Endothelial cell of umbilical vein (primary cell): ENCODE results near the gene HTT-AS. TPM values are rescaled to one million over a fixed set of nuclear protein-coding genes. Genes with fewer than 3 reads are reported as not detected.
A peak's percentile ranks its signal among the peaks of the same experiment; 100 is the strongest.

Experiments
- BruUV-seq: library from RNA; stranded (reverse); fragments of 400-500 nt; replicated peaks from 2 replicates; lab custom pipeline; 2021; lab: Mats Ljungman, UMichigan
- CTCF ChIA-PET: fragments of 300-600, 350-600 bp; sonication (Branson Sonifier 250); formaldehyde crosslinking; loops from one replicate; lab custom pipeline; 2021; ENCODE audit warnings: antibody characterized with exemption, inconsistent platforms; lab: Charles Lee
- POLR2A ChIA-PET: fragments of 300-600, 350-600 bp; sonication (Branson Sonifier 250); formaldehyde crosslinking; loops from one replicate; lab custom pipeline; 2021; ENCODE audit warnings: antibody characterized with exemption, inconsistent platforms; lab: Charles Lee
- DNase-seq: peaks from one replicate; pipeline ENCODE4 v3.0.0-alpha.2; 2011; ENCODE audit warnings: low read depth, low spot score
- FAIRE-seq: peaks from 2 replicates; lab custom pipeline; 2011; peaks lifted over from hg19 to GRCh38; lab: Jason Lieb, UNC
- H2AFZ ChIP-seq: 2 replicates; pipeline ENCODE4 v1.6.0; 2012; ENCODE audit warnings: low read depth, low read length, control low read depth, inconsistent platforms
- H3K27ac ChIP-seq: 2 replicates; pipeline ENCODE4 v1.5.1; 2011; ENCODE audit warnings: low read depth, mild to moderate bottlenecking, control low read depth, low read length, moderate library complexity; ENCODE audit not compliant: insufficient read depth
- H3K27me3 ChIP-seq, 2 experiments: 2 replicates each; pipeline versions ENCODE4 v1.6.0 to v1.6.1; 2011; ENCODE audit warnings: low read length in 2 of 2, mixed read lengths in 1 of 2; ENCODE audit not compliant: control insufficient read depth in 2 of 2, insufficient read depth in 2 of 2
- H3K36me3 ChIP-seq, 2 experiments: 2 replicates in 1 of 2; 3 replicates in 1 of 2; pipeline ENCODE4 v1.5.1; 2011; ENCODE audit warnings: low read length in 2 of 2, mild to moderate bottlenecking in 1 of 2, moderate library complexity in 1 of 2; ENCODE audit not compliant: control insufficient read depth in 2 of 2, insufficient read depth in 2 of 2; ENCODE audit errors: extremely low read depth in 1 of 2
- H3K4me1 ChIP-seq: 3 replicates; pipeline ENCODE4 v1.5.1; 2011; ENCODE audit warnings: mild to moderate bottlenecking, low read length; ENCODE audit not compliant: control insufficient read depth, insufficient read depth; ENCODE audit errors: extremely low read depth
- H3K4me2 ChIP-seq: 2 replicates; pipeline ENCODE4 v1.6.1; 2011; ENCODE audit warnings: low read length, control low read depth, mixed read lengths; ENCODE audit not compliant: insufficient read depth
- H3K4me3 ChIP-seq, 3 experiments: fragments of 200-600 bp in 1 of 3; sonication (generic), shearing (Covaris generic) in 1 of 3; replicated peaks in 1 of 3; 2 replicates each; pipeline ENCODE4 v1.5.1; 2011 to 2016; ENCODE audit warnings: control low read depth in 3 of 3, low read length in 3 of 3, mild to moderate bottlenecking in 2 of 3, inconsistent platforms in 1 of 3, low read depth in 1 of 3, moderate library complexity in 1 of 3; ENCODE audit not compliant: insufficient read depth in 1 of 3
- H3K79me2 ChIP-seq: 2 replicates; pipeline ENCODE4 v1.6.0; 2012; ENCODE audit warnings: low read length, inconsistent platforms; ENCODE audit not compliant: control insufficient read depth, insufficient read depth
- H3K9ac ChIP-seq: replicated peaks from 2 replicates; pipeline ENCODE3; 2011; ENCODE audit warnings: low read length, control low read depth; ENCODE audit not compliant: insufficient read depth; ENCODE audit errors: extremely low read depth
- H3K9me1 ChIP-seq: replicated peaks from 3 replicates; pipeline ENCODE4 v1.6.0; 2011; ENCODE audit warnings: mild to moderate bottlenecking, low read length; ENCODE audit not compliant: control insufficient read depth, insufficient read depth; ENCODE audit errors: extremely low read depth
- H3K9me3 ChIP-seq: replicated peaks from 2 replicates; pipeline ENCODE4 v1.5.1; 2012; ENCODE audit warnings: low read length, inconsistent platforms; ENCODE audit not compliant: control insufficient read depth, insufficient read depth
- H4K20me1 ChIP-seq: replicated peaks from 2 replicates; pipeline ENCODE3; 2011; ENCODE audit warnings: mild to moderate bottlenecking, low read length; ENCODE audit not compliant: control insufficient read depth, insufficient read depth; ENCODE audit errors: extremely low read depth
- CTCF ChIP-seq, 2 donors: IDR thresholded peaks; 1 replicate in 1 of 2; 2 replicates in 1 of 2; pipeline ENCODE4 v1.5.1; 2011; ENCODE audit warnings: low read length in 2 of 2, mild to moderate bottlenecking in 2 of 2, moderate library complexity in 2 of 2, control low read depth in 1 of 2, inconsistent platforms in 1 of 2, low read depth in 1 of 2; ENCODE audit not compliant: insufficient read depth in 1 of 2; ENCODE audit errors: extremely low read depth in 1 of 2
- EZH2 ChIP-seq: IDR thresholded peaks from 2 replicates; pipeline ENCODE4 v1.6.1; 2012; ENCODE audit warnings: borderline replicate concordance, low read depth, mild to moderate bottlenecking, moderate library complexity, low read length, inconsistent platforms; ENCODE audit not compliant: severe bottlenecking
- GATA2 ChIP-seq: IDR thresholded peaks from 2 replicates; pipeline ENCODE4 v1.7.0; 2011; ENCODE audit warnings: low read depth, mild to moderate bottlenecking, moderate library complexity, mixed read lengths, low read length; ENCODE audit not compliant: insufficient read length, insufficient read depth
- JUN ChIP-seq: IDR thresholded peaks from 2 replicates; pipeline ENCODE4 v1.6.1; 2011; ENCODE audit warnings: borderline replicate concordance, low read depth; ENCODE audit not compliant: insufficient read length, insufficient read depth
- MAX ChIP-seq: IDR thresholded peaks from 2 replicates; pipeline ENCODE4 v1.6.1; 2011; ENCODE audit not compliant: insufficient read depth, insufficient read length
- MYC ChIP-seq: IDR thresholded peaks from one replicate; pipeline ENCODE4 v1.6.1; 2011; ENCODE audit warnings: mild to moderate bottlenecking, low read depth, low read length
- POLR2AphosphoS5 ChIP-seq: IDR thresholded peaks from 2 replicates; pipeline ENCODE4 v1.6.1; 2012; ENCODE audit warnings: low read depth, mild to moderate bottlenecking, control low read depth, low read length, moderate library complexity; ENCODE audit not compliant: insufficient read depth
- dilution Hi-C: fragments of 300-500 bp; cut with MboI; formaldehyde crosslinking; loops from one replicate; pipeline ENCODE4 v1.15.0; 2019; ENCODE audit warnings: low sequenced_read_pairs; ENCODE audit not compliant: extremely low pct_ligation_motif_present
- intact Hi-C: fragments of 100-400 bp; cut with micrococcal nuclease; formaldehyde crosslinking; loops from one replicate; pipeline ENCODE4 v1.10.0; 2022
- polyA plus RNA-seq, 4 experiments: library from polyadenylated mRNA; depleted of rRNA in 3 of 4; stranded (reverse) in 3 of 4; unstranded in 1 of 4; fragments of >200 nt; gene quantifications; 2 replicates each; pipeline versions ENCODE4 v1.2.1 to v1.2.3, GENCODE V29; 2011 to 2012; ENCODE audit warnings: missing spikeins in 1 of 4
- total RNA-seq: library from RNA; stranded (reverse); gene quantifications from 2 replicates; pipeline ENCODE4 v1.2.3, GENCODE V29; 2021

The HTT-AS gene
- total and polyA plus RNA-seq, 2 donors (not counting 3 experiments of a cell fraction or from before 2014, with no cell fraction given): not detected

GRCh38 chr4:3074846-3075651, 711 bp upstream of the HTT-AS start:
- FAIRE-seq: peak; percentile 53
- peaks cover 39% of the 10 kb centered on the region for H3K79me2 ChIP-seq
- no peaks in the 10 kb centered on the region for H3K27me3 ChIP-seq
- H3K9ac ChIP-seq: peak overlapping the region; percentile 92
- TSS peak; percentile 90 for BruUV-seq
- H3K4me3 ChIP-seq: peak overlapping the region; percentile 55 to 86 (median 79)
- H3K36me3 ChIP-seq: no peaks in the 10 kb centered on the region
- H3K9me3 ChIP-seq: no peaks in the 10 kb centered on the region
- DNase-seq: peak; percentile 85
- dilution Hi-C loops (no loop called here), intact Hi-C loops (loop anchor here (1.0 to 5.0 kb wide), 2 partner anchors 28 to 217 kb away; partner anchors contain the start of gene RGS12)
- peaks cover 13% of the 10 kb centered on the region for H3K4me1 ChIP-seq
- H3K9me1 ChIP-seq: no peaks in the 10 kb centered on the region
- H3K4me2 ChIP-seq: peak overlapping the region; percentile 100
- TF ChIP-seq MYC (no peak), GATA2 (no peak), POLR2AphosphoS5 (no peak), MAX (no peak), EZH2 (no peak), JUN (no peak), CTCF (IDR thresholded peaks at IDR 0.05; ENCODE audit: extremely low read depth in 1 of 2, insufficient read depth in 1 of 2, low read depth in 1 of 2, low read length in 2 of 2) (no peak)
- CTCF ChIA-PET: interaction anchor here (0.6 to 1.5 kb wide), 2 partner anchors 61 to 400 kb away, joined by 3 to 6 read pairs; no protein-coding TSS in a partner anchor
- peak overlapping the region; percentile 80 for H2AFZ ChIP-seq
- POLR2A ChIA-PET: no interaction called here
- H3K27ac ChIP-seq: peak overlapping the region; percentile 78
- H4K20me1 ChIP-seq: peaks cover 5% of the 10 kb centered on the region
